Panc1 (cell line): ENCODE data around the gene MMP19. TPM values are rescaled to one million over a fixed set of nuclear protein-coding genes. Genes with fewer than 3 reads are reported as not detected.

Source experiments
- ATAC-seq: fragments of 200-7000 bp; cut with Tn5 transposase; 2 replicates; pipeline ENCODE4 v1.9.1; 2020; ENCODE audit warnings: mild to moderate bottlenecking, moderate library complexity
- BruUV-seq: library from RNA; stranded (reverse); fragments of 400-500 nt; replicated peaks from 2 replicates; lab custom pipeline; 2021; lab: Mats Ljungman, UMichigan
- CTCF ChIA-PET: fragments of 300-600 bp; sonication (Branson Sonifier 250); formaldehyde crosslinking; loops from one replicate; lab custom pipeline; 2022; ENCODE audit warnings: antibody characterized with exemption; lab: Charles Lee
- POLR2A ChIA-PET: fragments of 300-600 bp; sonication (Branson Sonifier 250); formaldehyde crosslinking; loops from one replicate; lab custom pipeline; 2022; ENCODE audit warnings: antibody characterized with exemption; lab: Charles Lee
- DNase-seq: peaks from one replicate; pipeline ENCODE4 v3.0.0-alpha.2; 2010; ENCODE audit warnings: low read depth, low spot score
- H3K27ac ChIP-seq: 2 replicates; pipeline ENCODE4 v1.5.1; 2011; ENCODE audit warnings: mild to moderate bottlenecking, low read length, inconsistent platforms
- H3K27me3 ChIP-seq: fragments of 200-500 bp; sonication (Bioruptor generic); 2 replicates; pipeline ENCODE4 v1.6.0; 2014; ENCODE audit warnings: low read length, inconsistent platforms; ENCODE audit not compliant: control insufficient read depth, insufficient read depth
- H3K36me3 ChIP-seq: fragments of 200-500 bp; sonication (Bioruptor generic); 2 replicates; pipeline ENCODE4 v1.5.1; 2014; ENCODE audit warnings: inconsistent platforms, mild to moderate bottlenecking, low read length, moderate library complexity; ENCODE audit not compliant: control insufficient read depth, insufficient read depth
- H3K4me1 ChIP-seq: 2 replicates; pipeline ENCODE4 v1.5.1; 2011; ENCODE audit warnings: inconsistent platforms, mild to moderate bottlenecking, low read length, moderate library complexity; ENCODE audit not compliant: control insufficient read depth, insufficient read depth
- H3K4me3 ChIP-seq, 2 experiments: 2 replicates each; pipeline ENCODE4 v1.5.1; 2011 to 2012; ENCODE audit warnings: low read depth in 2 of 2, low read length in 2 of 2, mild to moderate bottlenecking in 2 of 2, inconsistent platforms in 1 of 2, moderate library complexity in 1 of 2
- H3K9me3 ChIP-seq: fragments of 200-500 bp; sonication (Bioruptor generic); 2 replicates; pipeline ENCODE4 v1.5.1; 2014; ENCODE audit warnings: low read depth, mild to moderate bottlenecking, inconsistent platforms, low read length, moderate library complexity; ENCODE audit not compliant: control insufficient read depth, insufficient read depth
- POLR2AphosphoS5 ChIP-seq: IDR thresholded peaks from 2 replicates; pipeline ENCODE4 v1.6.1; 2012; ENCODE audit warnings: mild to moderate bottlenecking, low read depth, low read length, moderate library complexity
- SIN3A ChIP-seq: IDR thresholded peaks from 2 replicates; pipeline ENCODE4 v1.6.1; 2012; ENCODE audit warnings: low read depth, mild to moderate bottlenecking, low read length, moderate library complexity, borderline replicate concordance; ENCODE audit not compliant: insufficient read depth
- TCF7L2 ChIP-seq: IDR thresholded peaks from 2 replicates; pipeline ENCODE4 v1.6.1; 2011; ENCODE audit warnings: mild to moderate bottlenecking, low read depth, low read length, inconsistent platforms
- in situ Hi-C: cut with HindIII; loops from 2 replicates; pipeline ENCODE4 v1.10.0; 2016; ENCODE audit warnings: low sequenced_read_pairs, low pct_unique_long_range_greater_than_20kb
- intact Hi-C: fragments of 100-400 bp; cut with micrococcal nuclease; formaldehyde crosslinking; loops from one replicate; pipeline ENCODE4 v1.10.0; 2022; ENCODE audit not compliant: unreplicated experiment
- total RNA-seq: library from RNA; stranded (reverse); gene quantifications from one replicate; pipeline ENCODE4 v1.2.1, GENCODE V29; 2021; ENCODE audit not compliant: unreplicated experiment
- TF ChIP-seq, protein P1 (sequence below): fragments of 450-650 bp; IDR thresholded peaks from 2 replicates; pipeline ENCODE4 v1.5.1; 2017; ENCODE audit warnings: mild to moderate bottlenecking
- TF ChIP-seq, protein P2 (sequence below), 2 experiments: IDR thresholded peaks; 2 replicates each; pipeline ENCODE4 v1.6.1; 2011 to 2012; ENCODE audit warnings: low read depth in 2 of 2, control low read depth in 1 of 2, low read length in 1 of 2, mild to moderate bottlenecking in 1 of 2, moderate library complexity in 1 of 2; ENCODE audit not compliant: insufficient read depth in 1 of 2

MMP19 gene
- total RNA-seq, 1 experiment from 2014 or later: 0.05 TPM

DNA sequence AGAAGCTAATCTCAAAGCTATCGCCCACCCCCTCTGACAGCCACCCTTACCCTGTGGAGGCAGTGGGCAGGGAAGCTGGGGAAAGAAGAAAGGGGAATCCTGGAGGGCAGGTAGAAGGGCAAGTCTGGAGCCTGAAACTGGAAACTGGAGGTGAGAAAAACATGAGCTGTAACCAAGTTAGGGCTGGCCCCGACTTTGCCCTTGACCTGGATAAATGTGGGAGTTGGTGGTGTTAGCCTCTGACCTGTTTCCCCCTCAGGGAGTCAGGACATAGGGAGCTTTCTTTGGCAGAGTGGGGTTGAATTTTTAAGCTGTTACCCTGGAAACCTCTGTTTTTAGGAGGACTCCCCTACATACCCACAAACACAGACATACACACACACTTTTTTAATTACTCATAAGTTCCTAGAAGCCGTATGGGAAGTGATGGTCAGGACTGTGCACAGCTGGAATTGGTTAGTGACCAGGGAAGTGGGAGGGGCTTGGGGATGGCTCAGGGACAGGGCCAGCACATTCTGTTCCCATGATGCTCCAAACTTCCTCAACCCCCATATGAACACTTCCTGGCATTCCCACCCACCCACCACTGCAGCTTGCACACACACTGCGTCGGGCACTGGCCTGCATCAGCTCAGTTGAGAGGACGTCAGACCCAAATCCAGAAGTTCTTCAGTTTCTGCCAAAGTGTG, 5.0 kb upstream of the MMP19 start:
- intact Hi-C loops: no loop called here
- CTCF ChIA-PET: interaction anchor here (0.6 kb wide), 1 partner anchor 82 kb away, joined by 5 read pairs; no protein-coding TSS in a partner anchor

DNA sequence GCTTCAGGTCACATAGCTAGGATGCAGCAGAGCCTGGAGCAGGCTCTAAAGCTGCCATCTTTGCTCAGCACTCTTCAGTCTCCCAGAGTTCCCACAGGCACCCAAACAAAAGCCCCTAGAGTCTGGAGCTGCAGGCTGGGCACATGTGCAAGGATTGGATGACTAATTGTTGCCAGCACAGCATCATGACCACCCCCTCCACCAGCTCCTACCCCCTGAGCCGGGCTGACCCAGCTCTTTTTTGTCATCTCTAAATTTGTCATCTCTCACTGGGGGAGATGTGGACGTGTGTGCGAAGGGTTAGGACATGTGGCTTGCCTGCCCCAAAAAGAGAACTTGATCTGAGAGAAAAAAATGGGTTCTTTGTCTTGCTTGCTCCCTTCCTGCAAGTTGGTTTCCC, 4.3 kb upstream of the MMP19 start:
- ChIA-PET CTCF (no interaction called here), POLR2A (interaction anchor here (0.7 kb wide), 1 partner anchor 1546 kb away, joined by 3 read pairs; no protein-coding TSS in a partner anchor)
- no peaks in the 10 kb centered on the region for H3K9me3 ChIP-seq
- no peak overlapping the region for H3K27ac ChIP-seq
- in situ Hi-C loops (no loop called here), intact Hi-C loops (no loop called here)
- peaks cover 2% of the 10 kb centered on the region; the same call in 1 of the 2 replicates for H3K27me3 ChIP-seq
- no peaks in the 10 kb centered on the region for H3K4me1 ChIP-seq
- H3K4me3 ChIP-seq: no peak overlapping the region
- no TSS peak for BruUV-seq
- no peak for DNase-seq
- TF ChIP-seq SIN3A: no peak
- TF ChIP-seq, protein P1, sequence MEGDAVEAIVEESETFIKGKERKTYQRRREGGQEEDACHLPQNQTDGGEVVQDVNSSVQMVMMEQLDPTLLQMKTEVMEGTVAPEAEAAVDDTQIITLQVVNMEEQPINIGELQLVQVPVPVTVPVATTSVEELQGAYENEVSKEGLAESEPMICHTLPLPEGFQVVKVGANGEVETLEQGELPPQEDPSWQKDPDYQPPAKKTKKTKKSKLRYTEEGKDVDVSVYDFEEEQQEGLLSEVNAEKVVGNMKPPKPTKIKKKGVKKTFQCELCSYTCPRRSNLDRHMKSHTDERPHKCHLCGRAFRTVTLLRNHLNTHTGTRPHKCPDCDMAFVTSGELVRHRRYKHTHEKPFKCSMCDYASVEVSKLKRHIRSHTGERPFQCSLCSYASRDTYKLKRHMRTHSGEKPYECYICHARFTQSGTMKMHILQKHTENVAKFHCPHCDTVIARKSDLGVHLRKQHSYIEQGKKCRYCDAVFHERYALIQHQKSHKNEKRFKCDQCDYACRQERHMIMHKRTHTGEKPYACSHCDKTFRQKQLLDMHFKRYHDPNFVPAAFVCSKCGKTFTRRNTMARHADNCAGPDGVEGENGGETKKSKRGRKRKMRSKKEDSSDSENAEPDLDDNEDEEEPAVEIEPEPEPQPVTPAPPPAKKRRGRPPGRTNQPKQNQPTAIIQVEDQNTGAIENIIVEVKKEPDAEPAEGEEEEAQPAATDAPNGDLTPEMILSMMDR: no peak
- TF ChIP-seq, protein P2, sequence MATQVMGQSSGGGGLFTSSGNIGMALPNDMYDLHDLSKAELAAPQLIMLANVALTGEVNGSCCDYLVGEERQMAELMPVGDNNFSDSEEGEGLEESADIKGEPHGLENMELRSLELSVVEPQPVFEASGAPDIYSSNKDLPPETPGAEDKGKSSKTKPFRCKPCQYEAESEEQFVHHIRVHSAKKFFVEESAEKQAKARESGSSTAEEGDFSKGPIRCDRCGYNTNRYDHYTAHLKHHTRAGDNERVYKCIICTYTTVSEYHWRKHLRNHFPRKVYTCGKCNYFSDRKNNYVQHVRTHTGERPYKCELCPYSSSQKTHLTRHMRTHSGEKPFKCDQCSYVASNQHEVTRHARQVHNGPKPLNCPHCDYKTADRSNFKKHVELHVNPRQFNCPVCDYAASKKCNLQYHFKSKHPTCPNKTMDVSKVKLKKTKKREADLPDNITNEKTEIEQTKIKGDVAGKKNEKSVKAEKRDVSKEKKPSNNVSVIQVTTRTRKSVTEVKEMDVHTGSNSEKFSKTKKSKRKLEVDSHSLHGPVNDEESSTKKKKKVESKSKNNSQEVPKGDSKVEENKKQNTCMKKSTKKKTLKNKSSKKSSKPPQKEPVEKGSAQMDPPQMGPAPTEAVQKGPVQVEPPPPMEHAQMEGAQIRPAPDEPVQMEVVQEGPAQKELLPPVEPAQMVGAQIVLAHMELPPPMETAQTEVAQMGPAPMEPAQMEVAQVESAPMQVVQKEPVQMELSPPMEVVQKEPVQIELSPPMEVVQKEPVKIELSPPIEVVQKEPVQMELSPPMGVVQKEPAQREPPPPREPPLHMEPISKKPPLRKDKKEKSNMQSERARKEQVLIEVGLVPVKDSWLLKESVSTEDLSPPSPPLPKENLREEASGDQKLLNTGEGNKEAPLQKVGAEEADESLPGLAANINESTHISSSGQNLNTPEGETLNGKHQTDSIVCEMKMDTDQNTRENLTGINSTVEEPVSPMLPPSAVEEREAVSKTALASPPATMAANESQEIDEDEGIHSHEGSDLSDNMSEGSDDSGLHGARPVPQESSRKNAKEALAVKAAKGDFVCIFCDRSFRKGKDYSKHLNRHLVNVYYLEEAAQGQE (IDR thresholded peaks at IDR 0.05; ENCODE audit: insufficient read depth in 1 of 2, low read depth in 2 of 2, low read length in 1 of 2): no peak
- no peak for TF ChIP-seq TCF7L2
- no peak for TF ChIP-seq POLR2AphosphoS5
- no peaks in the 10 kb centered on the region for H3K36me3 ChIP-seq
- no peak for ATAC-seq

More for the DNA sequence above, 5.0 kb upstream of the MMP19 start:
- Histone ChIP-seq H3K36me3 (no peaks in the 10 kb centered on the region), H3K4me1 (no peaks in the 10 kb centered on the region), H3K9me3 (no peaks in the 10 kb centered on the region), H3K27ac (no peak overlapping the region), H3K4me3 (no peak overlapping the region), H3K27me3 (peaks cover 4% of the 10 kb centered on the region; the same call in 1 of the 2 replicates)
- in situ Hi-C loops: no loop called here
- peak; percentile 62; the same call in 1 of the 2 replicates for ATAC-seq
- POLR2A ChIA-PET: no interaction called here
- TF ChIP-seq POLR2AphosphoS5 (no peak), TCF7L2 (no peak), SIN3A (no peak)
- TF ChIP-seq, protein P2 (IDR thresholded peaks at IDR 0.05; ENCODE audit: insufficient read depth in 1 of 2, low read depth in 2 of 2, low read length in 1 of 2): no peak
- TF ChIP-seq, protein P1: no peak
- DNase-seq: no peak
- no TSS peak for BruUV-seq
